ENCODE data around the gene ROBO1.

DNA sequence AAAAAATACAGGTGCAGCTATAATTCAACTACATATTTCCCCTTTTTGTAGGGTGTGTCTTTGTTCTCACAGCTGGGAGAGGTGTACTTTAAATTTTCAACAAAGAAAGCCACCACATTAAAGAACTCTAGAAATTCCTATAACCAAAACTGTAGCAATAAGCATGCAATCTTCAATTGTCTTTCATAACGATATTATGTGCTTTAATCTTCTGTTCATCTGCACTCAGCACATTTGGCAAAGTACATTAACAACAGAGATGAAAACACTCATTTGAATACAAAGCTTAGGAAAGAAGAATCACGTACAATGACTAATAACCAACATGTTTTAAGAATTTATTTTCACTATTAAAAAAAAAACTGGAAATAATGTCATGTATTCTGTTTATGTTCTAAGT is 1025.8 kb downstream of the ROBO1 start:
- TF ChIP-seq, protein P1, sequence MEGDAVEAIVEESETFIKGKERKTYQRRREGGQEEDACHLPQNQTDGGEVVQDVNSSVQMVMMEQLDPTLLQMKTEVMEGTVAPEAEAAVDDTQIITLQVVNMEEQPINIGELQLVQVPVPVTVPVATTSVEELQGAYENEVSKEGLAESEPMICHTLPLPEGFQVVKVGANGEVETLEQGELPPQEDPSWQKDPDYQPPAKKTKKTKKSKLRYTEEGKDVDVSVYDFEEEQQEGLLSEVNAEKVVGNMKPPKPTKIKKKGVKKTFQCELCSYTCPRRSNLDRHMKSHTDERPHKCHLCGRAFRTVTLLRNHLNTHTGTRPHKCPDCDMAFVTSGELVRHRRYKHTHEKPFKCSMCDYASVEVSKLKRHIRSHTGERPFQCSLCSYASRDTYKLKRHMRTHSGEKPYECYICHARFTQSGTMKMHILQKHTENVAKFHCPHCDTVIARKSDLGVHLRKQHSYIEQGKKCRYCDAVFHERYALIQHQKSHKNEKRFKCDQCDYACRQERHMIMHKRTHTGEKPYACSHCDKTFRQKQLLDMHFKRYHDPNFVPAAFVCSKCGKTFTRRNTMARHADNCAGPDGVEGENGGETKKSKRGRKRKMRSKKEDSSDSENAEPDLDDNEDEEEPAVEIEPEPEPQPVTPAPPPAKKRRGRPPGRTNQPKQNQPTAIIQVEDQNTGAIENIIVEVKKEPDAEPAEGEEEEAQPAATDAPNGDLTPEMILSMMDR (IDR thresholded peaks at IDR 0.05) = no peak
- TF ChIP-seq ZFX (IDR thresholded peaks at IDR 0.05; ENCODE audit: borderline replicate concordance) = no peak
